ENCODE measurements around the gene ANKRD34A.

Gene ANKRD34A

DNA sequence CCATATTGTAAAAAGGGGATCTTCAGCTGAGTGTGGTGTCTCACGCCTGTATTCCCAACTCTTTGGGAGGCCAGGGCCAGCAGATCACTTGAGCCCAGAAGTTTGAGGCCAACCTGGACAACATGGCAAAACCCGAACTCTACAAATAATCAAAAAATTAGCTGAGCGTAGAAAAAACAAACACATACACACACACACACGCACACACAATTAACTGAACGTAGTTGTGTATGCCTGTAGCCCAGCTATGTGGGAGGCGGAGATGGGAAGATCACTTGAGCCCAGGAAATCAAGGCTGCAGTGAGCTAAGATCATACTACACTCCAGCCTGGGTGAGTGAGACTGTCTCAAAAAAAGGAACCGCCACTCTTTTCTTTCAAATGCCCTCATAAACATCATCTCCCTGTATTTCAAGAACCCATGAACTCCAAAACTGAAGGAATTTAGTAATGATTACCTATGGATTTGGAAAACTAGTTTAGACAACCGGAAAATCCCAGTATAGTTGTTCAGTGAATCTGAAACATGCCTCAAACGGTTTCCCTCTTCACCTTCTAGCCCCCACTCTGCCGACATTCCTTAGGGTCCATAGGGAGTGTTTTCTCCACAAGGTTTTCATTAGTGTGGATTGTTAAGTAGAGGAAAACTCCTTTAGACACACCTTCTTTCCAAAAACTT lies 27.5 kb upstream of the ANKRD34A start:
- Histone ChIP-seq H3K4me1 (ENCODE audit: control insufficient read depth in 1 of 2, insufficient read depth in 2 of 2, low read length in 2 of 2) (peaks cover 7 to 16% of the 10 kb centered on the region in 2 experiments), H3K79me1 (ENCODE audit: low read length) (peaks cover 2% of the 10 kb centered on the region), H3K27ac (ENCODE audit: low read depth, low read length) (no peak overlapping the region), H3K9me3 (ENCODE audit: insufficient read depth, low read depth, low read length) (no peaks in the 10 kb centered on the region), H3K79me2 (ENCODE audit: control insufficient read depth, insufficient read depth, low read length, poor library complexity) (no peaks in the 10 kb centered on the region), H3K4me2 (ENCODE audit: low read length) (no peak overlapping the region), H3K18ac (ENCODE audit: low read length) (no peak overlapping the region), H4K91ac (ENCODE audit: low read depth, low read length) (no peak overlapping the region), H3K4me3 (ENCODE audit: low read depth, low read length) (no peak overlapping the region), H3K36me3 (ENCODE audit: control insufficient read depth in 1 of 2, insufficient read depth in 2 of 2, low read length in 2 of 2) (peaks cover 6 to 8% of the 10 kb centered on the region in 2 experiments), H3K27me3 (ENCODE audit: insufficient read depth, low read length) (no peaks in the 10 kb centered on the region), H3K4ac (ENCODE audit: low read depth, low read length) (no peak overlapping the region), H2BK12ac (ENCODE audit: low read length) (no peak overlapping the region), H4K12ac (ENCODE audit: low read depth, low read length) (no peak overlapping the region), H2BK5ac (ENCODE audit: low read depth, low read length, poor library complexity) (no peak overlapping the region), H4K8ac (ENCODE audit: low read depth, low read length) (no peak overlapping the region), H2AK5ac (ENCODE audit: low read length) (no peak overlapping the region), H3K9ac (ENCODE audit: low read length) (no peak overlapping the region), H2AFZ (ENCODE audit: insufficient read depth, low read length, poor library complexity) (no peak overlapping the region), H3K14ac (ENCODE audit: low read length) (no peak overlapping the region), H3K23ac (ENCODE audit: low read length) (no peak overlapping the region), H2BK120ac (ENCODE audit: insufficient read depth, low read length, poor library complexity) (no peak overlapping the region)
- no peak for DNase-seq
- WGBS (ENCODE audit: extremely low coverage, insufficient coverage, insufficient read length): 100% methylated on average over 2 of the region's 10 CpGs

DNA sequence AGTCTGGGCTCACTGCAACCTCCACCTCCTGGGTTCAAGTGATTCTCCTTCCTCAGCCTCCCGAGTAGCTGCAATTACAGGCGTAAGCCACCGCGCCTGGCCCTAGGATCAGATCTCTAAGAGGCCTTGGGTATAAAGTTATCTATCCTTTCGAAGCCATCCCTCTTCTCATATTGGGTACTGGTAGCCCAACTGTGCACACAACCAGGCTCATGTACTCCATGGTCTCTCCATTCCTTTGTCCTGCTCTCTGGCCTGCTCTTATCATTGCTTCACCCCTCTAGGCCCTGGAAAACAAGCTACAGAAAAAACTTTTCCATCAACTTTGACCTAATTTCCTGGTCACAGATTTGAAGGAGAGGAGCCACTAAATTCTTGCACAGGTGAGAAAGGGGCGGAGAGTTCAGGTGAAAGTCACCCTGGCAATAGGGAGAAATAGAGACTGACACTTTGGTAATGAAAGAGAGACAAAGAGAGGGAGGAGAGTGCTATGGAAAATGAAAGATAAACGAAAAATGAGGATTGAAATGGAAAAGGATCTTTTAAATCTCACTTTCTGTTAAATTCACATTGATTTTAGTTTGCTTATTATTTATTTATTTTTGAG lies 26.0 kb upstream of the ANKRD34A start:
- Histone ChIP-seq H3K9ac (ENCODE audit: low read length) (no peak overlapping the region), H3K23ac (ENCODE audit: low read length) (no peak overlapping the region), H2BK5ac (ENCODE audit: low read depth, low read length, poor library complexity) (no peak overlapping the region), H4K12ac (ENCODE audit: low read depth, low read length) (no peak overlapping the region), H2BK12ac (ENCODE audit: low read length) (no peak overlapping the region), H3K27me3 (ENCODE audit: insufficient read depth, low read length) (no peaks in the 10 kb centered on the region), H2AK5ac (ENCODE audit: low read length) (no peak overlapping the region), H3K4me3 (ENCODE audit: low read depth, low read length) (no peak overlapping the region), H2BK120ac (ENCODE audit: insufficient read depth, low read length, poor library complexity) (peak overlapping the region; percentile 24), H3K4me1 (ENCODE audit: control insufficient read depth in 1 of 2, insufficient read depth in 2 of 2, low read length in 2 of 2) (peaks cover 7 to 18% of the 10 kb centered on the region in 2 experiments), H3K9me3 (ENCODE audit: insufficient read depth, low read depth, low read length) (no peaks in the 10 kb centered on the region), H3K27ac (ENCODE audit: low read depth, low read length) (no peak overlapping the region), H4K91ac (ENCODE audit: low read depth, low read length) (peak overlapping the region; percentile 39), H3K4ac (ENCODE audit: low read depth, low read length) (no peak overlapping the region), H2AFZ (ENCODE audit: insufficient read depth, low read length, poor library complexity) (no peak overlapping the region), H3K14ac (ENCODE audit: low read length) (no peak overlapping the region), H3K36me3 (ENCODE audit: control insufficient read depth in 1 of 2, insufficient read depth in 2 of 2, low read length in 2 of 2) (peaks cover 6 to 8% of the 10 kb centered on the region in 2 experiments), H3K79me2 (ENCODE audit: control insufficient read depth, insufficient read depth, low read length, poor library complexity) (no peaks in the 10 kb centered on the region), H3K79me1 (ENCODE audit: low read length) (peaks cover 2% of the 10 kb centered on the region), H3K18ac (ENCODE audit: low read length) (no peak overlapping the region), H3K4me2 (ENCODE audit: low read length) (peak overlapping the region; percentile 23), H4K8ac (ENCODE audit: low read depth, low read length) (no peak overlapping the region)
- 100% methylated on average over 1 of the region's 7 CpGs for WGBS (ENCODE audit: extremely low coverage, insufficient coverage, insufficient read length)
- DNase-seq: peak in 1 of 2 donors; percentile 26

DNA sequence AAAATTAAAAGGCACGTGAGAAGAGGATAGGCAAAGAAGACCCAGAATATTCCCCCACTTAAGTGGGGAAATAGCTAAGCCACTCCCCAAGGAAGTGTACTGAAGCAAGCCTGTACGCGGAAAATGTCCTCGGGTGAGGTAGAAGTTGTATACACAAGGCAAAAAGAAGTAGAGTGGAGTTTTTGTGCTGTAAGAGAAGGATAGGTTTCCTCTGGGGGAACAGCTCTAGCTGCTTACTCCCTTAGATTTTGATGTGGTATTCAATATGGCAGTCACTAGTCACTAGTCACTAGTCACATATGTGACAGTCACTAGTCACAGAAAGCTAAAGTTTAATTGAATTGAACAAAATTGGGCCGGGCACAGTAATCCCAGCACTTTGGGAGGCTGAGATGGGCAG lies 24.4 kb upstream of the ANKRD34A start:
- Histone ChIP-seq H3K4ac (ENCODE audit: low read depth, low read length) (no peak overlapping the region), H2BK120ac (ENCODE audit: insufficient read depth, low read length, poor library complexity) (no peak overlapping the region), H3K27me3 (ENCODE audit: insufficient read depth, low read length) (no peaks in the 10 kb centered on the region), H3K9ac (ENCODE audit: low read length) (no peak overlapping the region), H3K14ac (ENCODE audit: low read length) (no peak overlapping the region), H2AFZ (ENCODE audit: insufficient read depth, low read length, poor library complexity) (no peak overlapping the region), H3K23ac (ENCODE audit: low read length) (no peak overlapping the region), H3K27ac (ENCODE audit: low read depth, low read length) (no peak overlapping the region), H3K4me2 (ENCODE audit: low read length) (no peak overlapping the region), H3K4me3 (ENCODE audit: low read depth, low read length) (no peak overlapping the region), H2BK5ac (ENCODE audit: low read depth, low read length, poor library complexity) (no peak overlapping the region), H4K8ac (ENCODE audit: low read depth, low read length) (no peak overlapping the region), H4K91ac (ENCODE audit: low read depth, low read length) (no peak overlapping the region), H4K12ac (ENCODE audit: low read depth, low read length) (no peak overlapping the region), H3K18ac (ENCODE audit: low read length) (no peak overlapping the region), H3K79me1 (ENCODE audit: low read length) (peaks cover 6% of the 10 kb centered on the region), H2AK5ac (ENCODE audit: low read length) (no peak overlapping the region), H3K9me3 (ENCODE audit: insufficient read depth, low read depth, low read length) (no peaks in the 10 kb centered on the region), H3K79me2 (ENCODE audit: control insufficient read depth, insufficient read depth, low read length, poor library complexity) (no peaks in the 10 kb centered on the region), H3K4me1 (ENCODE audit: control insufficient read depth in 1 of 2, insufficient read depth in 2 of 2, low read length in 2 of 2) (peaks cover 11 to 19% of the 10 kb centered on the region in 2 experiments), H3K36me3 (ENCODE audit: control insufficient read depth in 1 of 2, insufficient read depth in 2 of 2, low read length in 2 of 2) (peaks cover 2% of the 10 kb centered on the region in 2 experiments), H2BK12ac (ENCODE audit: low read length) (no peak overlapping the region)
- no CpG with 5 or more reads among the region's 5 CpGs for WGBS (ENCODE audit: extremely low coverage, insufficient coverage, insufficient read length)
- no peak for DNase-seq

- peaks cover 11 to 19% of the 10 kb centered on the region in 2 experiments for H3K4me1 ChIP-seq (ENCODE audit: control insufficient read depth in 1 of 2, insufficient read depth in 2 of 2, low read length in 2 of 2)
- no peak overlapping the region for H3K14ac ChIP-seq (ENCODE audit: low read length)
- no CpG with 5 or more reads among the region's 1 CpG for WGBS (ENCODE audit: extremely low coverage, insufficient coverage, insufficient read length)
- no peak overlapping the region for H3K27ac ChIP-seq (ENCODE audit: low read depth, low read length)
- H3K27me3 ChIP-seq (ENCODE audit: insufficient read depth, low read length): no peaks in the 10 kb centered on the region
- H2BK12ac ChIP-seq (ENCODE audit: low read length): no peak overlapping the region
- H3K79me1 ChIP-seq (ENCODE audit: low read length): peaks cover 6% of the 10 kb centered on the region
- H3K23ac ChIP-seq (ENCODE audit: low read length): no peak overlapping the region
- no peak overlapping the region for H3K9ac ChIP-seq (ENCODE audit: low read length)
- H3K4me3 ChIP-seq (ENCODE audit: low read depth, low read length): no peak overlapping the region
- H3K36me3 ChIP-seq (ENCODE audit: control insufficient read depth in 1 of 2, insufficient read depth in 2 of 2, low read length in 2 of 2): no peaks in the 10 kb centered on the region
- no peaks in the 10 kb centered on the region for H3K79me2 ChIP-seq (ENCODE audit: control insufficient read depth, insufficient read depth, low read length, poor library complexity)
- no peak overlapping the region for H2AK5ac ChIP-seq (ENCODE audit: low read length)
- H4K12ac ChIP-seq (ENCODE audit: low read depth, low read length): no peak overlapping the region
- H3K18ac ChIP-seq (ENCODE audit: low read length): no peak overlapping the region
- no peak overlapping the region for H2AFZ ChIP-seq (ENCODE audit: insufficient read depth, low read length, poor library complexity)
- no peak overlapping the region for H2BK120ac ChIP-seq (ENCODE audit: insufficient read depth, low read length, poor library complexity)
- no peak overlapping the region for H2BK5ac ChIP-seq (ENCODE audit: low read depth, low read length, poor library complexity)
- no peak for DNase-seq
- no peaks in the 10 kb centered on the region for H3K9me3 ChIP-seq (ENCODE audit: insufficient read depth, low read depth, low read length)
- H4K91ac ChIP-seq (ENCODE audit: low read depth, low read length): no peak overlapping the region
- no peak overlapping the region for H3K4ac ChIP-seq (ENCODE audit: low read depth, low read length)
- H4K8ac ChIP-seq (ENCODE audit: low read depth, low read length): peak overlapping the region; percentile 33
- H3K4me2 ChIP-seq (ENCODE audit: low read length): no peak overlapping the region
These were observed 23.6 kb upstream of the ANKRD34A start for GRCh38 chr1:145987926-145988325.

Measured in trophoblast cell (in vitro differentiated cells and primary cell).